ENCODE measurements around the gene LRPAP1. TPM values are rescaled to one million over a fixed set of nuclear protein-coding genes. Genes with fewer than 3 reads are reported as not detected.

The LRPAP1 gene
- total RNA-seq, 1 donor from 2014 or later = 195 TPM

GRCh38 chr4:3489451-3489962, 42.7 kb downstream of the LRPAP1 start:
- peaks cover 44% of the 10 kb centered on the region for H3K27me3 ChIP-seq

GRCh38 chr4:3488820-3489219, 43.4 kb downstream of the LRPAP1 start:
- no peak for TF ChIP-seq CTCF (IDR thresholded peaks at IDR 0.05)
- DNase-seq = no peak
- intact Hi-C loops (cut with DNase I) = no loop called here

More at GRCh38 chr4:3489451-3489962, 42.7 kb downstream of the LRPAP1 start:
- Histone ChIP-seq H3K4me1 (peaks cover 8% of the 10 kb centered on the region), H3K36me3 (no peaks in the 10 kb centered on the region), H3K9me3 (no peaks in the 10 kb centered on the region), H3K27ac (no peak overlapping the region), H3K4me3 (no peak overlapping the region)
- DNase-seq (no peak), ATAC-seq (no peak)
- intact Hi-C loops (cut with DNase I) = no loop called here
- no peak for TF ChIP-seq CTCF (IDR thresholded peaks at IDR 0.05)

GRCh38 chr4:3487861-3488260, 44.4 kb downstream of the LRPAP1 start:
- intact Hi-C loops (cut with DNase I) = no loop called here
- no peak for TF ChIP-seq CTCF (IDR thresholded peaks at IDR 0.05)
- no peak for DNase-seq
- Histone ChIP-seq H3K9me3 (no peaks in the 10 kb centered on the region), H3K27ac (no peak overlapping the region), H3K4me3 (no peak overlapping the region), H3K36me3 (no peaks in the 10 kb centered on the region), H3K4me1 (peaks cover 8% of the 10 kb centered on the region), H3K27me3 (peaks cover 44% of the 10 kb centered on the region)
- no peak for ATAC-seq

More at GRCh38 chr4:3488820-3489219, 43.4 kb downstream of the LRPAP1 start:
- Histone ChIP-seq H3K27ac (no peak overlapping the region), H3K36me3 (no peaks in the 10 kb centered on the region), H3K27me3 (peaks cover 48% of the 10 kb centered on the region), H3K4me1 (peaks cover 8% of the 10 kb centered on the region), H3K9me3 (no peaks in the 10 kb centered on the region), H3K4me3 (no peak overlapping the region)
- ATAC-seq = no peak

- Histone ChIP-seq H3K27ac (no peak overlapping the region), H3K27me3 (peaks cover 38% of the 10 kb centered on the region), H3K4me1 (peaks cover 8% of the 10 kb centered on the region), H3K36me3 (no peaks in the 10 kb centered on the region), H3K4me3 (no peak overlapping the region), H3K9me3 (no peaks in the 10 kb centered on the region)
- DNase-seq (no peak), ATAC-seq (no peak)
- intact Hi-C loops (cut with DNase I) = no loop called here
- no peak for TF ChIP-seq CTCF (IDR thresholded peaks at IDR 0.05)
These were observed 45.4 kb downstream of the LRPAP1 start for GRCh38 chr4:3486541-3487540.

- Histone ChIP-seq H3K4me3 (no peak overlapping the region), H3K27ac (no peak overlapping the region), H3K4me1 (peaks cover 8% of the 10 kb centered on the region), H3K27me3 (peaks cover 37% of the 10 kb centered on the region), H3K9me3 (no peaks in the 10 kb centered on the region), H3K36me3 (no peaks in the 10 kb centered on the region)
- intact Hi-C loops (cut with DNase I) = no loop called here
- no peak for TF ChIP-seq CTCF (IDR thresholded peaks at IDR 0.05)
- ATAC-seq (no peak), DNase-seq (no peak)
These were observed 46.2 kb downstream of the LRPAP1 start for GRCh38 chr4:3485886-3486540.
